K562 (cell line): Measurements from ENCODE around the gene ARAF. TPM values are rescaled to one million over a fixed set of nuclear protein-coding genes. Genes with fewer than 3 reads are reported as not detected.

ENCODE experiments used
- AFF1 ChIP-seq, 2 experiments: fragments of 450-650 bp; IDR thresholded peaks; 2 replicates each; pipeline ENCODE4 v1.6.1; 2018; ENCODE audit warnings: mild to moderate bottlenecking in 2 of 2, low read depth in 1 of 2; ENCODE audit not compliant: partially characterized antibody in 2 of 2
- CHD4 ChIP-seq: fragments of 200-600 bp; sonication (generic); IDR thresholded peaks from 3 replicates; pipeline ENCODE4 v1.6.1; 2012; ENCODE audit warnings: low read depth, mild to moderate bottlenecking, mixed read lengths, low read length, inconsistent platforms; ENCODE audit not compliant: insufficient read depth, insufficient replicate concordance, poor library complexity, severe bottlenecking
- DIDO1 ChIP-seq: fragments of 450-650 bp; IDR thresholded peaks from 2 replicates; pipeline ENCODE4 v1.6.1; 2016; ENCODE audit warnings: low read depth, missing biosample characterization, missing genetic modification characterization
- DNMT1 ChIP-seq: fragments of 450-650 bp; IDR thresholded peaks from 2 replicates; pipeline ENCODE4 v1.6.1; 2016; ENCODE audit warnings: antibody characterized with exemption, mild to moderate bottlenecking
- HINFP ChIP-seq: fragments of 450-650 bp; conservative IDR thresholded peaks from 2 replicates; pipeline ENCODE4 v1.6.1; 2016; ENCODE audit warnings: missing genetic modification characterization, low read depth, mild to moderate bottlenecking, control low read depth, missing compliant biosample characterization
- MTF1 ChIP-seq: fragments of 250-450 bp; sonication (Bioruptor Pico); IDR thresholded peaks from 2 replicates; pipeline ENCODE4 v1.9.0; 2021; ENCODE audit warnings: moderate library complexity, mild to moderate bottlenecking, inconsistent platforms, borderline replicate concordance
- polyA plus RNA-seq, 8 experiments: library from polyadenylated mRNA; depleted of rRNA in 4 of 8; stranded (reverse) in 5 of 8; unstranded in 3 of 8; fragments of >200 nt; fragmentation: Nextera tagmentation in 2 of 8; fragmentation: Illumina TruSeq in 1 of 8; extraction: Ambion mirVana in 2 of 8; extraction: Trizol in 1 of 8; gene quantifications; 2 replicates each; pipeline versions ENCODE4 v1.2.1 to v1.2.3, GENCODE V29; 2011 to 2014; ENCODE audit warnings: inconsistent platforms in 1 of 8, missing spikeins in 1 of 8
- total RNA-seq, 7 experiments: library from RNA; depleted of rRNA in 6 of 7; stranded (reverse); fragments of >200 nt in 6 of 7; fragmentation: Illumina TruSeq in 2 of 7; extraction: Trizol in 2 of 7; gene quantifications; 2 replicates each; pipeline versions ENCODE4 v1.2.1 to v1.2.3, GENCODE V29; 2011 to 2021; ENCODE audit warnings: low replicate concordance in 1 of 7

ARAF gene
- total and polyA plus RNA-seq, 9 of the 15 experiments (the other 6 are each of a cell fraction or from before 2014, with no cell fraction given): 5.5 to 70.0 (median 29.4) TPM

- TF ChIP-seq AFF1 (IDR thresholded peaks at IDR 0.05; ENCODE audit: low read depth in 1 of 2, partially characterized antibody in 2 of 2): peak in 1 of 2 experiments; percentile 27
- no peak for TF ChIP-seq DIDO1 (tag)
- no peak for TF ChIP-seq HINFP
- TF ChIP-seq MTF1 (CRISPR knock-in tag): no peak
- TF ChIP-seq CHD4: no peak
- TF ChIP-seq DNMT1: no peak
These were observed 25.2 kb downstream of the ARAF start (continued) for GRCh38 chrX:47586043-47586787.
